ENCODE data around the gene KCNK15.

KCNK15 gene

DNA sequence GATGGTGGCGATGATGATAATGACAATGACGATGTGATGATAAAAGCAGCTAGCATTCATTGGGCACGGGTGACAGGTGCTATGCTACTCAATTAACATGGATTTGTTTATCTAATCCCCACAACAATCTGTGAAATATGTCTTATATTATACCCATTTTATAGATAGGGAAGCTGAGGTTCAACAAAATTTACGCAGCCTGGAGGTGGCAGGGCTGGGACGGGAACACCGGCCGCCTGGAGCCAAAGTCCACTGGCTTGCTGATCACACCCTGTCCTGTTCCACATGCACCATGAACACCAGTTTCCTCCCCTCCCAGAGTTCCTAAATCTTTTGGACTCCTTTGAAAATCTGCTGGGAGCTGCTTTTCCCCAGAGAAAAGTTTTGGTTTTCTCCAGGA, 41.6 kb downstream of the KCNK15 start:
- TF ChIP-seq, protein P1, sequence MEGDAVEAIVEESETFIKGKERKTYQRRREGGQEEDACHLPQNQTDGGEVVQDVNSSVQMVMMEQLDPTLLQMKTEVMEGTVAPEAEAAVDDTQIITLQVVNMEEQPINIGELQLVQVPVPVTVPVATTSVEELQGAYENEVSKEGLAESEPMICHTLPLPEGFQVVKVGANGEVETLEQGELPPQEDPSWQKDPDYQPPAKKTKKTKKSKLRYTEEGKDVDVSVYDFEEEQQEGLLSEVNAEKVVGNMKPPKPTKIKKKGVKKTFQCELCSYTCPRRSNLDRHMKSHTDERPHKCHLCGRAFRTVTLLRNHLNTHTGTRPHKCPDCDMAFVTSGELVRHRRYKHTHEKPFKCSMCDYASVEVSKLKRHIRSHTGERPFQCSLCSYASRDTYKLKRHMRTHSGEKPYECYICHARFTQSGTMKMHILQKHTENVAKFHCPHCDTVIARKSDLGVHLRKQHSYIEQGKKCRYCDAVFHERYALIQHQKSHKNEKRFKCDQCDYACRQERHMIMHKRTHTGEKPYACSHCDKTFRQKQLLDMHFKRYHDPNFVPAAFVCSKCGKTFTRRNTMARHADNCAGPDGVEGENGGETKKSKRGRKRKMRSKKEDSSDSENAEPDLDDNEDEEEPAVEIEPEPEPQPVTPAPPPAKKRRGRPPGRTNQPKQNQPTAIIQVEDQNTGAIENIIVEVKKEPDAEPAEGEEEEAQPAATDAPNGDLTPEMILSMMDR (IDR thresholded peaks at IDR 0.05; ENCODE audit: insufficient read depth, low read depth, low read length, missing control alignments) = no peak
- no peak for DNase-seq (ENCODE audit: low read depth)
- no peak overlapping the region for H3K4me3 ChIP-seq (ENCODE audit: low read length)

DNA sequence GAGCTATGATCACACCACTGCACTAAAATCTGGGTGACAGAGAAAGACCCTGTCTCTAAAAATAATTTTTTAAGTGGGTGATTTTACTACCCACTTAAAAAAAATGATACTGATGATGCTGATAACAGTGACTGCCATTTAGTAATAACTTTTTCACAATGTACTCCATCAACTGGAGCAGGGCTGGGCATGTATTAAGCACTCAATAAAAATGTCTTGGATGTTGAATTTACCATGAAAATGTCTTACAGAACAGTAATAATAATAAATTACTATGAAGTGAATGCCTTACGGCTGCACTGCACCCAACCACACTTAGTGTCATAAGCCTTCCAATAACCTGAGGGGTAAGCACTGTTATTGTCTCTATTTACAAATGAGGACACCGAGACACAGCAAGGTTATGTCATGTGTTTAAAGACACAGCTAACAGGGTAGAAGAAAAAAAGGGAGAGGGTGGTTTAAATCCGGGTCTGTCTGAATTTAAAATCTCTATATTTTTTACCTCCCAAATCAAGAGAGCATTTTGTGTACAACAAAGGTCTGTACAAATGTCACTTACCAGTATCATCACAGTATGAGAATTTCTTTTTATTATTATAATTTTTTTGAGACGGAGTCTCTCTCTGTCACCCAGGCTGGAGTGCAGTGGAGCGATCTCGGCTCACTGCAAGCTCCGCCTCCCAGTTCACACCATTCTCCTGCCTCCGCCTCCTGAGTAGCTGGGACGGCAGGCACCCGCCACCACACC, 43.2 kb downstream of the KCNK15 start:
- DNase-seq (ENCODE audit: low read depth) = no peak
- H3K4me3 ChIP-seq (ENCODE audit: low read length) = no peak overlapping the region
- TF ChIP-seq, protein P1 (IDR thresholded peaks at IDR 0.05; ENCODE audit: insufficient read depth, low read depth, low read length, missing control alignments) = no peak

DNA sequence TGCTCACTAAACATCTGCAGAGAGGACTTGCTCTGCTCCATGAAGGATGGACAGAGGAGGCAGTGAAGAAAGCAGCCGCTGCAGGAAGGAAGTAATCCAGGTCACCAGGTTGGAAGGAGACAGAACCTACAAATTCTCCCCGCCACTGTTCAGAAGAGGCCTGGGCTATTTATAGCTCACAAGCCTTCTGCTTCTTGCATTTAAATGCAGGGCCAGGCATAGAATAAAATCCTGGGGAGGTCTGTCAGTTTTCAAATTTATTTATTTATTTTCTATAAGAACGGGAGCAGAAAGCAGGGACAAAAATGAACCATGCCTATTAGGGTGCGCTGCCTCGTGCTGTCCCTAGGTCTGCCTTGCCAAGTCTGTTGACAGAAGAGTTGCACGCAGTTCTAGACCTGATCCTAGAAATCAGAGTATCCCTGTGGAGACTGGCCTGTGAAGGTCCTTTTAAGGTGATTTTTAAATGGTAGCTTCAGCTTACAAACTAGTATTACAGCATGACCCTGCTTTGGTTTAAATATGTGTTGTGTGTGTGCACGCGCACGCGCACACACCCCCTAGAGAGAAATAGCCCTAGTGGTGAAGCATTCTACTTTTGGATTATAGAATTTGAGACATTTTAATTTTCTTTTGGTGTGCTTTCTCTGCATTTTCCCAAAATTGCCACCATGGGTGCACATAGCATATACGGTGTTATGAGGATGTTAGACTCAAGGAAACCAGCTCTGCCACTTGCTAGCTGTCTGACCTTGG, 45.2 kb downstream of the KCNK15 start:
- no peak for DNase-seq (ENCODE audit: low read depth)
- TF ChIP-seq, protein P1 (IDR thresholded peaks at IDR 0.05; ENCODE audit: insufficient read depth, low read depth, low read length, missing control alignments) = no peak
- H3K4me3 ChIP-seq (ENCODE audit: low read length) = no peak overlapping the region

DNA sequence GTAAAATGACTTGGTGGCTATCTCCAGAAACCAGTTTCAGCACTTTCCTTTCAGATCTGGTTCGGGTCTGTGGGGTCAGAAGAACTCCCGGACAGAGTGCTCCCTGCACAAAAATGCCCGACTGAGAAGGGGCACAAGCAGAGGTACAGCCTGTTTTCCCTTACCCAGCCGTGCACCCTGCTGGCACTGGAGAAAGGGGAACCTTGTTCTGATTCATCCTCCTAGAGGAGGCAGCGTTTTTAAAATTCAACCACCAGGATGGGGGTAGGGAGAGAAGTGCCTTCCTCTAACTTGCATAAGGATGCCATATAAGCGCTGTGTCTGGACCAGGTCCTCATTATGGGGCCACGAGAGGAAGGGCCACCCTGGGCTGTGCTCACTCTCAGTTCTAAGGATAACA, 47.1 kb downstream of the KCNK15 start:
- TF ChIP-seq, protein P1 (IDR thresholded peaks at IDR 0.05; ENCODE audit: insufficient read depth, low read depth, low read length, missing control alignments) = no peak
- no peak for DNase-seq (ENCODE audit: low read depth)
- no peak overlapping the region for H3K4me3 ChIP-seq (ENCODE audit: low read length)

DNA sequence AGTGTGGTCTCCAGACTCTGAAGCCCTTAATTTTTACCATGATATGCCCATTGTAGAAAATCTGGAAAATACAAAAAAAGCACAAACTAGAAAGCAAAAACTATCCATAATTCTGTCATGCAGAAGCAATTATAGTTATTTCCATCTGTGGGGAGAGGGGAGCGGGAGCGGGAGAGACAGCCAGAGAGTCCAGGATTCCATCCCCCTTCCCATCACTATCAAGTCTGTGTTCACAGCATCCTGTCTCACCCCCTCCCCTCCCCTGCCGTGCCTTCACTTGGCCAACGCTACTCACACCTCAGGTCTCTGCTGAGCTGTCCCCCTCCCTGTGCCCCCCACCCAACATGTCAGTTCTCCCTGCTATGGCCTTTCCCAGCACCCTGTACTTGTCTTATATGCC, 50.2 kb downstream of the KCNK15 start:
- DNase-seq (ENCODE audit: low read depth) = no peak
- no peak overlapping the region for H3K4me3 ChIP-seq (ENCODE audit: low read length)
- TF ChIP-seq, protein P1 (IDR thresholded peaks at IDR 0.05; ENCODE audit: insufficient read depth, low read depth, low read length, missing control alignments) = no peak

DNA sequence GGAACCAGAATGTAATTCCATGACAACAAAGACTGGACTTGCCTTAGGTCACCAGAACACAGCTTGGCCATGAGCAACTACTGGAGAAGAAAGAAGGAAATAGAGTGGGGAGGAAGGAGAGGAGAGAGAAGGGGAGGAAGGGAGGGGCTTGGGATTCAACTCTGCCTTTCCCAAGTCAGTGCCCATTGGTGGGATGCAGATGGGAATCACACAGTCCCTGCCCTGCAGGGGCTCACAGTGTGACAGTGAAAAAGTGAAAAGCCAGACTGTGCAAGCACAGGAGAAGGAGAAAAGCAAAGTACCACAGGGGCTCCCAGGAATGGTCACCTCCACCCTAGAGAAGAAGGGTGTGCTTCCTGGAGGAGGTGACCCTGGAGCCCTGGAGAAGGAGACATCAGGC, 50.6 kb downstream of the KCNK15 start:
- TF ChIP-seq, protein P1 (IDR thresholded peaks at IDR 0.05; ENCODE audit: insufficient read depth, low read depth, low read length, missing control alignments) = no peak
- DNase-seq (ENCODE audit: low read depth) = no peak

More for the DNA sequence above, 50.6 kb downstream of the KCNK15 start:
- H3K4me3 ChIP-seq (ENCODE audit: low read length) = no peak overlapping the region
